CD4-positive, alpha-beta T cell treated with Interleukin-2 at 100 ng/mL for 4 hours (primary cell): ENCODE results near the gene CTIF.

Experiments used
- DNase-seq: peaks from one replicate; pipeline ENCODE4 v3.0.0-alpha.2; 2020; ENCODE audit warnings: low spot score

The CTIF gene

GRCh38 chr18:48601343-48601742, 62.5 kb downstream of the CTIF start:
- no peak for DNase-seq

DNA sequence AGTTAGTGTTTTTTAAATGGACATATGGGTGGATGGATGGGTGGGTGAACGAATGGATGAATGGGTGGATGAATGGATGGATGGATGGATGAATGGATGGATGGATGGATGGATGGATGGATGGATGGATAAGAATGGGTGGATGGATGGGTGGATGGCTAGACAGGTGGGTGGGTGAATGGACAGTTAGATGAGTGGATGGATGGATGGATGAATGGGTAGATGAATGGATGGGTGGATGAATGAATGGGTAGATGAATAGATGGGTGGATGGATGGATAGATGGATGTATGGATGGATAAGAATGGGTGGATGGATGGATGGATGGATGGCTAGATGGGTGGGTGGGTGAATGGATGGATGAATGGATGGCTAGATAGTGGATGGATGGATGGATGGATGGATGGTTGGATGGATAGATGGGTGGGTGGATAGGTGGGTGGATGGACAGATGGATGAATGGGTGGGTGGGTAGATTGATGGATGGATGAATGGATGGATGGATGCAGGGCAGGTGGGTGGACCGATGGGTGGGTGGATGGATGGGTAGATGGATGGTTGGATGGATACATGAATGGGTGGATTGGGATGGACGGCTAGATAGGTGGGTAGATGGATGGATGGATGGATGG, 64.0 kb downstream of the CTIF start:
- no peak for DNase-seq

DNA sequence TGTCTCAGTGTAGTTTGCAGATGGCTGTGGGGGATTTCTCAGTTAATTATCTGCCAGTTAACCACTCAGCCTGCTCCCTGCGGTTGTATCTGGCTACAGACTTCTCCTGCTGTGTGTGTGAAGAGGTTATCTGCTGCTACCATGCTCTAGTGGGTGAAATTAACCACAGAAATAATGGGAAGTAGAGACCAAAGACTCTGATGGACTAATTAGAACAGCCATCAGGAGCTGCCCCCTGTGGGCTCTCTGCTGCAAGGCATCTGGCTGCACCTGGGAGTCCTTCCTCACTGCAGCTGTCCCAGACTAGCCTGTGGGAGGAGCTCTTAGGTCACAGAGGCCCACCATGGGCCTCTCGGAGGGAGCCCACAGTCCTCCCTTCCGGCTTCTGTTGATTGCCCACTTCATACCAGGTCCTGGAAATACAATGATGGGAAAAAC, 66.6 kb downstream of the CTIF start:
- no peak for DNase-seq

DNA sequence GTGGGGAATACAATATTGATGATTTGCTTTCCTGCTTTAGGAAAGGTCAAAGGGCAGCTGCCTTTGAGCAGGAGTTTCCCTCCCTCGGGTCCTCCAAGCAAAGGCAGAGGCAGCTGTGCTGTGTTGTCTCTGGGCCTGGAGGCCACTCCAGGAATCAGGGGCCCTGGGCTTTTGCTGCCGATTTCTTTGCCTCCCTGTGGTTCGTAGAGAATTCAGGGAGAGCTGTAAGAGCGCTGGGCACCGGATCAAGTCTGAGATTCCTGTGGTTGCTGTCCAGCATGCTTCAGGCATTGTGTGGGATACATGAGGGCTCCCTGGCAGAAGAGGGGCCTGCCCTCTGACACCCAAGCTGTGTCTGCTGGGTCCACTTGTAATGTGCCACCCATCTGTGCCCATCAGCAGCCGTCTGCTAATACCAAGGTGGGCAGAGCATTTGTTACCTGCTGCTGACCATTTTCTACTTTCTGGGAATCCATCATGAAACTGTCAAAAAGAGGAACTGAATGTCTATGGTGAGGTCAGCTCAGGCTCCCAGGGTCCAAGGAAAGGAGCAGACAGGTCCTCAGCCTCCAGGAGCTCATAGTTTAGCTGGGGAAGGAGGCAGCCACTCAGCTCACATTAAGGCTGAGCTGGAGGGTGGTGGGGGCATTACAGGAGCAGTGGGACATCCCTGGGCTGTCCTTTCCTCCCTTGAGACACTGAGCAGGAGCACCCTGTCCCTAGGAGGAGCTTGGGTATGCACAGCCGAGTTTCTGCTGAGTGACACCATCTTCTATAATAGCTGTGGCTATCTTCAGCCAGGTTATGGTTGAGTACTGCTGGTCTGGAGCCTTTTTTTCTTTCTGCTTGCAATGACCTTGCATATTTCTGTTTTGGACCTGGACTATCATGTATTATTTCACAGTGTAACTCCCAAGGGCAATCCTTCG, 68.5 kb downstream of the CTIF start:
- no peak for DNase-seq

DNA sequence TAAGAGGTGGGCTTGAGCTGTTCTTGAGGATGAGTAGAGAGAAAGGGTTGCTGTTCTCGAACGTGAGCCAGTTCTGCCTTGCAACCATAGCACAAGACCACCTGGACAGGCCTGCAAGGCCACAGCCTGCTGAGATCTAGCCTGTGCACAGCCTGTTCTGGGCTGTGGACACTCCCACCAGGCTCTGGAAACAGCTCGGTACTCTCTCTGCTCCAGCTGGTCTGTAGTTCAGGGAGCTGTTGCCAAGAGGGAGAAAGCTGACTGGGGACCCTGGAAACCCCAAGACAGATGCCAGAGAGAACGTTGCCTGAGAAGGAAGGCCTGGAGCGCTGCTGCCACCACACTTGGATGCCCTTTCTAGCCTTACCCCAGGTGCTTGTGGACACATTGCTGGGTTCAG, 69.8 kb downstream of the CTIF start:
- DNase-seq, result no peak

- DNase-seq, result no peak
These were observed 70.3 kb downstream of the CTIF start for GRCh38 chr18:48609114-48609513.

DNA sequence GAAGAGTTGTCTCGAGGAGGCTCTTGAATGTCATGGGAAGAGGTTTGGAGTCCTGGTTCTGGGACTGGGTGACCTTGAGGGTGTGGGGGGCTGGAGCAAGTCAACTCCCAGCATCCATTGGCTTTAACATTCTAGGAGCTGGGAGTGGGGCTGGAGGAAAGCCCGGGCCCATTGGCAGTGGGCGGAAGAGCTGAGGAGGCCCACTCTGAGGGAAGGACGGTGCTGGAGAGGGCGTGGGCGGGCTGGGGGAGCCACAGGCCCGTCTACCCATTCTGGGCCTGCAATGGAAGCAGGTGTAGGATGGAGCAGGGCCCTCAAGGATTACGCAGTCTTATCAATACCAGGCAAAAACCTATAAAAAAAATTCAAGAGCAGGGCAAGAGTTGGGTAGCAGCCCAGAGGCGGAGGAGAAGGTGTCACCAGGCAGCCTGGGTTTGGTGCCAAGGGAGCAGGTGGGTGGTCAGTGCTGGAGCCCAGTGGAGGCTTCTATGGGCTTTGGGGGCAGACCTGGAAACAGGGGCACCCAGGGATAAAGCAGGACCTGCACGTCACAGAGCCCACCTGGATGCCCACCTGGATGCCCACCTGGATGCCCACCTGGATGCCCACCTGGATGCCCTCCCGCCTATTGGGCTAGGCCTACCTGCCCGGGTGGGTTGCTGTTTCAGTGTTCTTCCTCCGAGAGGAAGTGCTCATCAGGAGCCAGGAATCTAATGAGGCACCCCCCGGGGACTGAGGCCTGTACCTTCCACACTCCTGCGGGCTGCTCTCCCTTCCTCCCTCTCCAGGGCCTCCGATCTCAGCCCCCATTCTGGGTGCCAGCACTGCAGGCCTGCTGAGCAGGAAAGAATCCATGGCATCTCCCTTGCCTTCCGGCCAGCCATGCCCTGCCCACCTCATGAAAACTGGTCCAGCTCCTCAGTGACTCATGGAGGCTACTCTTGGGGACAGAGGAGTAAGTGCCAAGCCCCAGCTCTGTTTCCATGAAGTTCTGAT, 71.3 kb downstream of the CTIF start:
- DNase-seq, result no peak

- no peak for DNase-seq
These were observed 72.4 kb downstream of the CTIF start for GRCh38 chr18:48611203-48611602.

- no peak for DNase-seq
These were observed 73.1 kb downstream of the CTIF start for GRCh38 chr18:48611785-48612480.

DNA sequence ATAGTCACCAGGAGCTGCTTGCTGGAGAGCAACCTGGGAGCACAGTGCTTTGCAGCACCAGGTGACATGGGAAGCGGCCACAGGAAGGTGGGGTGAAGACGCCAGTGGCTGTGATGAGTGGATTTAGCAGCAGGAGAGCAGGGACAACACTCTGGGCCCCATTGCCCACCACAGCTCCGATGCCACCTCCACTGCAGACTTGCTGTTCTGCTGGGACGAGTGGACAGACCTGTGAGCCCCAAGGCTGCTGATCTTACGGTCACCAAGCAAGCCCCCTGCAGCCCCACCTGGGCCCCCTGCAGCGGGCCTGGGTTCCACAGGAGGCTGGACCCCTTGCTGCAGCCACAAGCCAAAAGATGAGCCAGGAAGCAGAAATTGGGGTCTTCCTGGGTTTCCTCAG, 73.7 kb downstream of the CTIF start:
- DNase-seq, result no peak

DNA sequence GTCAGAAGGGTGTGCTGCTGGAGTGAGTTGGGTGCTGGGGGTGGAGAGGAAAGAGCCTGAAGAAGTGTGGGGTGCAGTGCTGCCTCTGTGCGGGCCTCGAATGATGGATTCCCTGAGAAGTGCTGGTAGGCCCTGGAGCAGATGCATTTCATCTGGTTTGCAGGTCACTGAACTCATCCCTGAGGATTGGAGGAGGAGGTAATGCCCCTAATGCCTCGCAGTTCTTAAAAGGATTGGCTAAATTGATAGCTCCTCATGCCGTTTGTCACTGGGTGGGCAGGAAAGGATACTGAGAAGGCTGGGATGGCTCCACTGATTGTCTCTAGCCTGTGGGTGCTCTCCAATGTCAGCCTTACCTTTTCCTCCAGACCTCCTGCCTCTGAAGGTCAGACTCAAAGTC, 74.1 kb downstream of the CTIF start:
- DNase-seq, result no peak

GRCh38 chr18:48613589-48614404, 75.0 kb downstream of the CTIF start:
- no peak for DNase-seq

DNA sequence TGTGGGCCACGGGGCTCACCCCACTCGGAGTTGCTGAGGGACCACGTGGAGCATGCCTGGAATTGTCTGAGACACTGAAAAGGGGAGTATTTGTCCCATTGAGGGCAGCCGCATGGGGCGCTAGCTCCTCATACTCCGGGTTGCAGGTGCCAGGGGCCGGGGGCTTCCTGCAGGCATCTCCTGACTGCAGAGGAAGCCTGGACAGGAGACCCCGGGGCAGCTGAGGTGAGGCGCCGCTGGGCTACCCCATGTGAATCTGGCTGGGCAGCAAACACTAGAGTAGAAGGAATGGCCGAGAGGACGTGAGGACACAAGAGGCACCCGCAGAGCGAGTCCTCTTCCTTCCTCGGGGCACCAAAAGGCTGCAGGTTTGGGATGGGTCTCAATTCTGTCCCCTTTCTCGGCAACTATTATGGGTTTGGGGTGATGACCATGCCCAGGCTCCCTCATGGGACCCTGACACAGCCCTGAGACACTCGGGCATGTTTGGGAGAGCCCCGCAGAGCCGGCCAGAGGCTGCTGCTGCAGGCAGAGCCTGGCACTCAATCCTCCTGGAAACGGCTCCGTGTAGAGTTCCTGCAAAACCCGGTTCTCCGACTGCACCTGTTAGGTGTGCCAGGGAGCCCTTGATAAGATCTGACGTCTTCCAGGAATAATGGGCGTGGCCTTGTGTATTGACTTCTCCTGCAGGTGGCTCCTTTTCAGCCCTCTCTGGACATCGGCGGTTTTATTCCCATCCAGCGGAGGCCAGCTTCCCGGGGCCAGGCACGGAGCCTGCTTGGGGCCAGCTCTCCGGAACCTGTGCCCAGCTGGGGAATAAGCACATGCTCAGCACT, 77.0 kb downstream of the CTIF start:
- DNase-seq, result no peak

GRCh38 chr18:48616484-48617255, 77.8 kb downstream of the CTIF start:
- no peak for DNase-seq

GRCh38 chr18:48617844-48618497, 79.1 kb downstream of the CTIF start:
- no peak for DNase-seq

DNA sequence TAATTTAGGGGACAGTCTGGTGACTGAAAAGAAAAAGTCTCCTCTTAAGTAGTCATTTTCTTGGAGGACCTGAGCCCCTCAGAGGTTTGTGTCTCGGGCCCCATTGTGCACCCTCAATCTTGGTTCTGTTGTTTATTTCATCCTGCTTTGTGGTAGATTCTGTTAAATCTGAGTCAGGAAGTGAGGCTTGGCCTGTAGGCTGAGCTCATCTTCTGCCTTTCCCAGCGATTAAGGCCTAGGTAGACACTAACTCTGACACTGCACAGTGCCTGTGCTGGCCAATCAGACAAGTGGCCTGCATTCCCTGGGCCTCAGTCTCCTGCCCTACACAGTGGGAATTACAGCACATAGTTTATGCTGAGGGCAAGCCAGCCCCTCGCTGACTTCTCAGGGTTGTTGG, 80.2 kb downstream of the CTIF start:
- DNase-seq, result no peak

GRCh38 chr18:48619501-48619900, 80.7 kb downstream of the CTIF start:
- DNase-seq, result no peak

DNA sequence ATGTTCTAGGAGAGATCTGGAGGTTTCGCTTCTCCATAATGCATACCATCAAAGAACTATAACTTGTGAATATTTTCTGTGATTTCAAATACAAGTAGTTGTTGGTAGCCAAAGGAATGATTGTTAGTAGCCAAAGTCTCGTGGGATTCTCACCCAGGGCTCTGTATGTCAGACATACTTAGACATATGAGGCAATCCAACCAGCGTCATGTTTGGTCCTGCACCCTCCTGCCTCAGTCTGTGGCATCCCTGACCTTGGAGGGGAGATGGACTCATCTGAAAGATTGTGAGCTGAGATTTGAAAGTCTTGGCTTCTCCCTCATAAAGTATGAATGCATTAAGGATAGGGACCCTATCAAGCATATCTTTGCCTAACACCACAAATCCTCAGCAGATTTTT, 81.2 kb downstream of the CTIF start:
- no peak for DNase-seq

DNA sequence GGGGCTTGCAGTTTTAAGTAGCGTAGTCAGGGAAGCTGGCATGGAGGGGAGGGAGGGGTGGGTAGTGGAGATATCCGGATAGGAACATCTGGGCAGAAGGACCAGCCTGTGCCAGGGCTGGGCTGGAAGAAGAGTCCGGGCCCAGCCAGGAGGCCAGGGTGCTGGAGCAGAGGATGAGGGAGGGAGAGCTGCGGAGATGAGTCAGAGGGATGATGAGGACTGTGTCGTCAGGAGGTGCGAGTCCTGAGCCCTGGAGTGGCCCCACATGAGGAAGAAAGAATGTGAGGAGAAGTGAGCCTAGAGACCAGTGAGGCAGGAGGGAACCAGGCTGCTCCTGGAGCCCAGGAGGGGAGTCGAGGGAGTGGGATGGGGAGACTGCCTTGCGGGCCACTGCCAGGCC, 82.4 kb downstream of the CTIF start:
- DNase-seq, result no peak
